ENCODE results near the gene RPTOR.

RPTOR gene

DNA sequence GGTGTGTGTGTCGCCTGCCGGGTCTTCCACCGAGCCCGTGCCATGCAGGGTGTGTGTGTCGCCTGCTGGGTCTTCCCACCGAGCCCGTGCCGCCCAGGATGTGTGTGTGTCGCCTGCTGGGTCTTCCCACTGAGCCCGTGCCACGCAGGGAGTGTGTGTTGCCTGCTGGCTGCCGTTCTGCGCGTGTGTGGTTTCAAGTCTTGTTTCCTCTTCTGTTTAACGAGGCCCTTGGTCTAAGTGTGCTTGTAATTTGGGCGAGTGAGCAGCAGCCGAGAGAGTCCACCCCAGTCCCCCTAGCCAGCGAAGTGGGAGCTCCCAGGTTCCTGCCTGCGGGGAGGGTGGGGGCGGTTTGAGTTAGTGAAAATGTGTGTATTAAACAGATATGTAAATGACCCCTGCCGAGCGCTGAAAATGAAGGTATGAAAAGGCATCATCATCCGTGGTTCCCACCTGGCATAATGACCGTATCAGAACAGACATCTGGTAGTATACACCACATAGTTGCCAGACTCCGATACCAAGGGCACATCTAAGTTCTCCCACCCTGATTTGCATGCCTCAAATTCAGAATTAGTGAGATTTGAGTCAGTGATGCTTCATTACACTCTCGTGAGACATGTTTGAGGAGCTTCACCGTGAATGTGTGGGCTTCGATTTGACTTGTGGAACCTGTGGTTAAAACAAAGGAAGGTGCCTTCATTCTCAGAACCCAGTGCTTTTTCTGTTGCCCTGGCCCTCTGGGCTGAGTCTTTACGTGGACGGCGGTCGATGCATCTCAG lies 332.5 kb downstream of the RPTOR start:
- TF ChIP-seq CTCF (IDR thresholded peaks at IDR 0.05; ENCODE audit: control insufficient read depth, extremely low read depth, insufficient read depth): no peak
- H3K4me3 ChIP-seq (ENCODE audit: low read depth, low read length): no peak overlapping the region
- no peak for DNase-seq (ENCODE audit: low read depth)

DNA sequence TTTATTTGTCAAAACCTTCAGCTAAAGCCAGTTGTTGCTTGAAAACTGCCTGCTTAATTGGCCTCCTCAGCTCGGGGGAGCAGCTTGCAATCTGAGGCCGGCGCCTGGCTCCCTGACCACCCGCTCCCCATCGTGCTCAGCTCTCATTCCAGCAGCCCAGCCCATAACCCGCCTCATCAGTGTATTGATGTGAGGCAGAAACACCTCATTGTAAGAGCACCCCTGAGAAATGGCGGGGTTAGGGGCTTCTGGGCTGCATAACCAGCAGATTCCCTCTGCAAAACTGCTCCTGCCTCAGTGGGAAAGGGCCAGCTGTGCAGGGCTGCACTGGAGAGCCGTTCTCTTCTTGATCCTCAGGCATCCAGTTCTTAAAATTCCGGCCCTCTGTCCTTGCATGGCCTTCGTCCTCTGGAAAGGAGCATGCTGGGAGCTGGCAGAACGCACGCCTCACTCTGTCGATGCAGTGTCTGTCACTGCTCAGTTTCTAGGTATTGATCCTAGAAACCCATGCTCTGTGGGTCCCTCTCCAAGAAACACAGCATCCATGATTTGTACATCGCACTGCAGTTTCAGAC lies 333.2 kb downstream of the RPTOR start:
- no peak for DNase-seq (ENCODE audit: low read depth)
- TF ChIP-seq CTCF (IDR thresholded peaks at IDR 0.05; ENCODE audit: control insufficient read depth, extremely low read depth, insufficient read depth): no peak
- H3K4me3 ChIP-seq (ENCODE audit: low read depth, low read length): no peak overlapping the region

- DNase-seq (ENCODE audit: low read depth): no peak
- no peak for TF ChIP-seq CTCF (IDR thresholded peaks at IDR 0.05; ENCODE audit: control insufficient read depth, extremely low read depth, insufficient read depth)
- no peak overlapping the region for H3K4me3 ChIP-seq (ENCODE audit: low read depth, low read length)
Measured at GRCh38 chr17:80878876-80879722, 334.5 kb downstream of the RPTOR start.

GRCh38 chr17:80879723-80880647 lies 335.3 kb downstream of the RPTOR start:
- no peak for DNase-seq (ENCODE audit: low read depth)
- no peak overlapping the region for H3K4me3 ChIP-seq (ENCODE audit: low read depth, low read length)
- TF ChIP-seq CTCF (IDR thresholded peaks at IDR 0.05; ENCODE audit: control insufficient read depth, extremely low read depth, insufficient read depth): no peak

- H3K4me3 ChIP-seq (ENCODE audit: low read depth, low read length): no peak overlapping the region
- TF ChIP-seq CTCF (IDR thresholded peaks at IDR 0.05; ENCODE audit: control insufficient read depth, extremely low read depth, insufficient read depth): no peak
- DNase-seq (ENCODE audit: low read depth): no peak
Measured at GRCh38 chr17:80880648-80880985, 336.0 kb downstream of the RPTOR start.

DNA sequence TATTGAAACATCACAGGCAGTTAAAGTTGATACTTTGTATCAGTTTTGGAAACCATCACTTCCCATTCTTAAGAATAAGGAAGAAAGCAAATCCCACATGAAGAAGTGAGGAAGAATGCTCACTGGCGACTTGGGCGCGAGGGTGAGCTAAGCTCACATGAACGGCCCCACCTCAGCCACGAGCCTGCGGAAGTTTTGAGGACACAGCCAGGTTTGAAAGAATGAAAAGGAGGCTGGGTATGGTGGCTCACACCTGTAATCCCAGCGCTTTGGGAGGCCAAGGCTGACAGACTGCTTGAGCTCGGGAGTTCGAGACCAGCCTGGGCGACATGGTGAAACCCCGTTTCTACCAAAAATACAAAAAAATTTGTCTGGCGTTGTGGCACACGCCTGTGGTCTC lies 336.7 kb downstream of the RPTOR start:
- no peak for TF ChIP-seq CTCF (IDR thresholded peaks at IDR 0.05; ENCODE audit: control insufficient read depth, extremely low read depth, insufficient read depth)
- no peak for DNase-seq (ENCODE audit: low read depth)
- H3K4me3 ChIP-seq (ENCODE audit: low read depth, low read length): no peak overlapping the region

All from LNCaP clone FGC (cell line).